B cell (primary cell): ENCODE data around the gene IRX4.

Source experiments
- CTCF ChIP-seq: fragments of 200-600 bp; IDR thresholded peaks from one replicate; pipeline ENCODE4 v1.8.0; 2022; ENCODE audit warnings: antibody characterized with exemption, mild to moderate bottlenecking
- EZH2 ChIP-seq: IDR thresholded peaks from 2 replicates; pipeline ENCODE4 v1.6.1; 2012; ENCODE audit warnings: borderline replicate concordance, low read depth, mild to moderate bottlenecking, moderate library complexity, low read length; ENCODE audit not compliant: insufficient read depth, poor library complexity, severe bottlenecking

- TF ChIP-seq CTCF (no peak), EZH2 (no peak)
Measured at GRCh38 chr5:1930880-1931603, 48.3 kb upstream of the IRX4 start.
